Right renal cortex interstitium (tissue), 3 donors: Measurements from ENCODE around the gene RHEBL1. TPM values are rescaled to one million over a fixed set of nuclear protein-coding genes. Genes with fewer than 3 reads are reported as not detected.
A peak's percentile ranks its signal among the peaks of the same experiment; 100 is the strongest.

ENCODE experiments used
- DNase-seq, 3 donors: peaks; one replicate each; pipeline ENCODE4 v3.0.0-alpha.2; 2013; ENCODE audit warnings: low read depth in 3 of 3, low spot score in 2 of 3
- polyA plus RNA-seq, 3 donors: library from polyadenylated mRNA; unstranded; fragments of 120-200 nt; gene quantifications; one replicate each; pipeline ENCODE4 v1.2.1, GENCODE V29; 2013; ENCODE audit not compliant: insufficient read length in 3 of 3

The RHEBL1 gene
- polyA plus RNA-seq, 3 donors, result 1.7 to 1.8 (median 1.8) TPM

DNA sequence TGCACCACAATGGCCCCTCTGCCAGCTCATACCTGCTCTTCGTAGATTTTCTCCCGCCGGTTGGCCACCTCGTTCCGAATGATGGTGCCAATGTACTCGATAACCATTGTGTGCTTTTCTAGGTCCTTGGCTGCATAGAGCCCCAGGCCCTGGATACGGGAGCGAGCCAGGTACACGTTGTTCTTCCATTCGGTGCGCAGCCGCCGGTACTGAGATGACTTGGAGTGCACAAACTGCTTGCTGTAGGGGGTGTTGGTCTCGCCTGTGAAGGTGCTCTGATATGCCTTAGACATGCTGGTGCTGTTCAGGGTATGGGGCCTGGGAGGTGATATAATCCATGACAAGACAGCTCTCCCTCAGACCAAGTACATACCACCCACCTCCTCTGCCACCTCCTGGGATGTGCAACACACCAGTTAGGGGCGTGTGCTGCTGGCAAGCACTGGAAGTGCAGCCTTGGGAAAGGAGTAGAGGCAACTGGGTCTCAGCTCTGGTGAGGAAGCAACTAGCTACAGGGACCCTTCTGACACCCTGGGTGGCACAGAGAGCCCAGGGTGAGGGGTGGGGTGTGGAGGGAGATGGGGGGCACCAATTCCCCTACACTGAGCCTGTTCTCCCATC lies 47.1 kb downstream of the RHEBL1 start:
- no peak for DNase-seq

DNA sequence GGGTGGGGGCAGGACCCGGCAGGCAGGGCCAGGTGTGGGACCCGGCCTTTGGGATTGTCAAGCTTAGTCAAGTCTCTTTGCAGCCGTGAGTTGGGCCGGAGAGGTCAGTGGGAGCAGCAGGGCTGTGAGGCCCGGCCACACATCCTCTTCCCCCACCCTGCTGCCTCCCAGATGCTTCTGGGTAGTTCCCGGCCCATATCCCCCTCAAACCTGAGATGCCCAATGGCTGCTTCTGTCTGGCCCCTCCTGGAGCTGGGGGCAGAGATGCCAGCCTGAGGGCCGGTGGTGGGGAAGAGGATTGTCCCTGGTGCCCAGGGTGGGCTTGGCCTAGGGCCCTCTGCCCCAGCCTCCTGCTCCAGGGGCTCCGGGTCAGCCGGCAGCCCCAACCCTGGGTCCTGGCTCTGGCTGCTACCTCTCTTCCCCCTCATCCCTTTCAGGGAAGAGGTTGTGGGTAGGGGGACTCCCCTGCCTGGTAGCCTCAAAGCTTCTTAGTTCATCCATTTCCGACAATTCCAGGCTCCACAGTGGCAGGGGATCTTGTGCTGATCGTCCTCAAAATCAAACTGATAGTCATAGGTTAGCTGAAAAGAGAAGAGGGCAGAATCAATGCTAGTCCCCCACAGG lies 48.4 kb downstream of the RHEBL1 start:
- DNase-seq, result no peak

- no peak for DNase-seq
These were observed 49.3 kb downstream of the RHEBL1 start for GRCh38 chr12:49020441-49020840.

GRCh38 chr12:49019443-49020324 lies 50.1 kb downstream of the RHEBL1 start:
- no peak for DNase-seq

DNA sequence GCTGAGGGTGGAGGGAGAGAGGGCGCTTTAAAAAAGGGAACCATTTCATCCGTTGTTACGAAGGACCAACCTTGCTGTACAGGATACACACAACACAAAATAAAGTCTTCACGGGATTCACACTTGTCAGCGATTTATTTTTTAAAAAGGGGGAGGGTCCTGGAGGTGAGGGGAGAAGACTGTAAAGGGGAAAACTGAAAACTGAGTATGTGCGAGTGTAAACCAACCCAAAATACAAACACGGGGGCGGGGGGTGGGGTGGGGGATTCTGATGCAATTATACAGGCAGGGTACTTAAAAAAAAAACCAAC lies 50.7 kb downstream of the RHEBL1 start:
- DNase-seq, result no peak

DNA sequence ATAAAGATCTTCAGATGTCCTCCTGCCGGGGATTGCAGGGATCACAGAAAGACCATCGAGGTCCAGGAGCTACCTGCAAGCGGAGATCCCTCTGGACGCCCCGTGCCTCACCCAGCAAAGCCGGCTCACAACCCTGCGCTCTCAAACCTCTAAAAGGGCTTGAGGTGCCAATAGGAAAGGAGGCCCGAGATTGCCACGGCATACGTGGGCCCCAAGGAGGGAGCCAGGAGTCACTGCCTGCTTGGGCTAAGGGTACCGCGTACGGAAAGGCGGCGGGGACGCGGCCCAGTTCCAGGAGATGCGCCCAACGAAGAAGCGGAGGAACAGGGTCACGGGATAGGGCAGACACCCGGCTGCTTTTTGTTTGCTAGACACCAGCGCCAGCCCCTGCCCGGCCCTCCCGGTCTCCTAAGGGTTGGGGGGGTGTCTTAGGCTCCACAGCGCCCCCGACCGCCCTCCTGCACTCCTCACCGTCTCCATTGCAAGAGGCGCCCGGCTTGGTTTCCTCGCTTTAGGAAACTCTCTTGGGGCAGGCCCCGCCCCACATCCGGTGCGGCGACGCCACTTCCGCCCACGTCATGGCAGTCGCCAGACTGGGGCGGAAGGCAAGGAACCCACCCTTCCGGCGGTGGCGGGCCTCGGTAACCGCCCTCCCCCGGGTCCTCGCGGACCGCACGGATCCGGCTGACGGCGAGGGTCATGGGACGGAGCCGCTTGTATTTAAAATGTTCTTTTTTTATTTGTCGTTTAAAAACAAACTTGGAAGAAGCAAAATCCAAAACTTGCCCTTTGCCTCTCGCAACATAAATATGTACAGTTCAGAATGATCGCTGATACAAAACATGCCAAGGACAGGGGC lies 51.3 kb downstream of the RHEBL1 start, which contains the start of gene PRKAG1:
Gene PRKAG1, minus strand, starts transcription at position 516 of the 859 bp plus-strand sequence. Its CDS starts 36 bp downstream, at position 480.
- peak; percentile 87 to 95 (median 95) for DNase-seq

- no peak for DNase-seq
These were observed 51.9 kb downstream of the RHEBL1 start for GRCh38 chr12:49017891-49018260.

DNA sequence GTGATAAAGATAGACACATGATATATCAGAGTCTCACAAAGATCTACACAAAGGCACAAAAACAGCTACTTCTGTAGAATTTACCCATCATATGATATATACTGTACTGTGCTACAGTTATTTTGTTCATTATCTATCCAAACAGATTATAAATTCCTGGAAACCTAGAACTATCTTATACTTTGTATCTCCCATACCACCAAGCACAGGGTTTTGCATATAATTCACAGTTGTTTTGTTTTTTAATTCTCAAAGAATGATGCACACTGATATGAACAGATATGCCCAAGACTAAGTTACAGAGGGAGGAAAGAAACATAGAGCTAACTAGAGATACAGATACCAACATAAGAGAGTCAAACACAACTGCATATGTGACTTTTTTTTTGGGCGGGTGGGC lies 54.6 kb downstream of the RHEBL1 start:
- DNase-seq, result no peak

Other genes with a start within 250 kb of the RHEBL1 start
- gene DDX23, start 217.8 kb downstream of the RHEBL1 start, polyA plus RNA-seq, result 100 to 1,000 TPM; 106 to 118 (median 106) TPM
- 1 to 10 TPM; 2.2 to 4.6 (median 3.6) TPM for gene RND1, start 204.1 kb downstream of the RHEBL1 start, polyA plus RNA-seq
- gene FKBP11, start 144.5 kb downstream of the RHEBL1 start, polyA plus RNA-seq, result 10 to 100 TPM; 10.9 to 15.0 (median 12.2) TPM
- 100 to 1,000 TPM; 129 to 153 (median 147) TPM for gene ARF3, start 112.5 kb downstream of the RHEBL1 start, polyA plus RNA-seq
- under 1 TPM in 2 of 3 donors, not detected in 1; 0.11 to 0.14 TPM for gene WNT10B, start 98.2 kb downstream of the RHEBL1 start, polyA plus RNA-seq
- not detected for gene WNT1, start 91.7 kb downstream of the RHEBL1 start, polyA plus RNA-seq
- 10 to 100 TPM; 76.0 to 85.9 (median 81.6) TPM for gene DDN, start 70.6 kb downstream of the RHEBL1 start, polyA plus RNA-seq
- 10 to 100 TPM; 80.8 to 89.0 (median 84.1) TPM for gene PRKAG1, start 51.2 kb downstream of the RHEBL1 start, polyA plus RNA-seq
- gene KMT2D, start 9.2 kb downstream of the RHEBL1 start, polyA plus RNA-seq, result 10 to 100 TPM; 38.5 to 43.8 (median 42.3) TPM
- under 1 TPM; 0.25 to 0.44 (median 0.33) TPM for gene DHH, start 24.8 kb upstream of the RHEBL1 start, polyA plus RNA-seq
- 10 to 100 TPM; 49.5 to 69.1 (median 57.0) TPM for gene LMBR1L, start 40.9 kb upstream of the RHEBL1 start, polyA plus RNA-seq
- gene TUBA1B, start 61.4 kb upstream of the RHEBL1 start, polyA plus RNA-seq, result 1,000 to 10,000 TPM; 1,080 to 1,130 (median 1,124) TPM
- 100 to 1,000 TPM; 429 to 512 (median 485) TPM for gene TUBA1A, start 119.1 kb upstream of the RHEBL1 start, polyA plus RNA-seq
- 100 to 1,000 TPM; 142 to 183 (median 163) TPM for gene TUBA1C, start 195.1 kb upstream of the RHEBL1 start, polyA plus RNA-seq
- under 1 TPM; 0.17 to 0.28 (median 0.27) TPM for gene PRPH, start 225.2 kb upstream of the RHEBL1 start, polyA plus RNA-seq